ENCODE results near the gene PPP1R7.

GRCh38 chr2:241123816-241124536 lies 26.3 kb upstream of the PPP1R7 start:
- TF ChIP-seq CTCF (IDR thresholded peaks at IDR 0.05): no peak
- no peak for TF ChIP-seq POLR2AphosphoS5 (IDR thresholded peaks at IDR 0.05; ENCODE audit: insufficient read depth in 1 of 2, low read depth in 1 of 2)

Measured in vagina (tissue), 2 donors.